NCI-H1092 treated with DMSO at 0.1 percent for 48 hours (cell line): ENCODE data around the gene SGCA.

Source experiments
- DNase-seq: peaks from one replicate; lab custom pipeline; 2025; lab: John Stamatoyannopoulos, UW

SGCA gene

GRCh38 chr17:50167371-50167770 is 1.6 kb downstream of the SGCA start:
- DNase-seq, result no peak

GRCh38 chr17:50168319-50168718 is 2.5 kb downstream of the SGCA start:
- no peak for DNase-seq

GRCh38 chr17:50169121-50169764 is 3.4 kb downstream of the SGCA start:
- DNase-seq, result peak; percentile 35

GRCh38 chr17:50169881-50170459 is 4.2 kb downstream of the SGCA start:
- DNase-seq, result no peak

GRCh38 chr17:50170662-50171370 is 5.0 kb downstream of the SGCA start:
- no peak for DNase-seq

GRCh38 chr17:50171371-50172071 is 5.7 kb downstream of the SGCA start:
- DNase-seq, result no peak

GRCh38 chr17:50172130-50172529 is 6.3 kb downstream of the SGCA start:
- DNase-seq, result no peak

- DNase-seq, result no peak
These were observed 7.1 kb downstream of the SGCA start for GRCh38 chr17:50172936-50173334.

- no peak for DNase-seq
These were observed 7.6 kb downstream of the SGCA start for GRCh38 chr17:50173335-50173941.

GRCh38 chr17:50174444-50174843 is 8.6 kb downstream of the SGCA start:
- no peak for DNase-seq

GRCh38 chr17:50175035-50175807 is 9.4 kb downstream of the SGCA start:
- DNase-seq, result no peak

- no peak for DNase-seq
These were observed 11.0 kb downstream of the SGCA start for GRCh38 chr17:50176559-50177357.

- no peak for DNase-seq
These were observed 11.7 kb downstream of the SGCA start for GRCh38 chr17:50177476-50177875.

- DNase-seq, result peak; percentile 23
These were observed 12.4 kb downstream of the SGCA start for GRCh38 chr17:50177983-50178834.

- DNase-seq, result no peak
These were observed 14.3 kb downstream of the SGCA start for GRCh38 chr17:50180111-50180510.

GRCh38 chr17:50180620-50181019 is 14.8 kb downstream of the SGCA start:
- DNase-seq, result no peak

GRCh38 chr17:50181144-50181543 is 15.3 kb downstream of the SGCA start:
- DNase-seq, result no peak

- DNase-seq, result no peak
These were observed 16.1 kb downstream of the SGCA start for GRCh38 chr17:50181591-50182560.
